ENCODE data around the gene DEAF1. TPM values are rescaled to one million over a fixed set of nuclear protein-coding genes. Genes with fewer than 3 reads are reported as not detected.

DEAF1 gene
- total RNA-seq, 1 experiment from 2014 or later = 31.9 TPM

DNA sequence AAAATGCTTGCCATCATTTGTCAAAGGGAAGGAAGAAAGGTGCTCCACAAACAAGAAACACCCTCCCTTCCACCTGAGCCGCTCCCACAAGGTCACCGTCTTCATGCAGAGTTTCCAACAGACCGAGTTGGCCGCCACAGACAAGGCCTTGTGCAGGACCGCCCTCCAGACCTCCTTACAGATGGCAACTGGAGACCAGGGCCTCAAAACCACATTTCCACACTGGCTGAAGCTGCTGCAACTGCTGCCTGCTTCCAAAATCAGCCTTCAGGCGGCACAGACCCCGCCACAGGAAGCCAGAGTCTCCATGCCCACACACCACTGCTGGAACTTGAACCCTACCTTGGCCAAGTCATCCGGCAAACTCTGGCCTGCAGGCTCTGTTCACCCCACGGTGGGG is 6.3 kb downstream of the DEAF1 start:
- Histone ChIP-seq H3F3A (ENCODE audit: low read length, unreplicated experiment) (no peaks in the 10 kb centered on the region), H3K4me1 (ENCODE audit: insufficient read depth, low read length) (peaks cover 10% of the 10 kb centered on the region), H3K27ac (ENCODE audit: low read length) (no peak overlapping the region), H2AFZ (ENCODE audit: low read length) (no peak overlapping the region), H4K20me1 (ENCODE audit: low read length) (no peaks in the 10 kb centered on the region), H3K4me3 (ENCODE audit: low read length) (no peak overlapping the region), H3K36me3 (ENCODE audit: low read depth, low read length) (peaks cover 30% of the 10 kb centered on the region; the same call in 1 of the 2 replicates), H3K79me2 (ENCODE audit: low read length) (peaks cover 38% of the 10 kb centered on the region), H3K9me2 (replicated peaks; ENCODE audit: low read length) (no peaks in the 10 kb centered on the region), H3K9ac (ENCODE audit: low read length) (no peak overlapping the region), H3K9me3 (ENCODE audit: low read length) (no peaks in the 10 kb centered on the region), H3K27me3 (ENCODE audit: low read length) (no peaks in the 10 kb centered on the region), H3K4me2 (ENCODE audit: low read length) (no peak overlapping the region)
- DNase-seq = no peak
- POLR2A ChIA-PET (ENCODE audit: unreplicated experiment) = no interaction called here
- ATAC-seq = no peak
- BruUV-seq (replicated peaks) = no TSS peak
- CTCF ChIA-PET = no interaction called here
- intact Hi-C loops (cut with micrococcal nuclease) = no loop called here
- no peak for TF ChIP-seq EZH2 (IDR thresholded peaks at IDR 0.05; ENCODE audit: low read length, unreplicated experiment)
- no peak for TF ChIP-seq EZH2phosphoT487 (IDR thresholded peaks at IDR 0.05; ENCODE audit: borderline replicate concordance, low read length)
- no peak for TF ChIP-seq CTCF (conservative IDR thresholded peaks at IDR 0.05; ENCODE audit: low read depth, low read length)

DNA sequence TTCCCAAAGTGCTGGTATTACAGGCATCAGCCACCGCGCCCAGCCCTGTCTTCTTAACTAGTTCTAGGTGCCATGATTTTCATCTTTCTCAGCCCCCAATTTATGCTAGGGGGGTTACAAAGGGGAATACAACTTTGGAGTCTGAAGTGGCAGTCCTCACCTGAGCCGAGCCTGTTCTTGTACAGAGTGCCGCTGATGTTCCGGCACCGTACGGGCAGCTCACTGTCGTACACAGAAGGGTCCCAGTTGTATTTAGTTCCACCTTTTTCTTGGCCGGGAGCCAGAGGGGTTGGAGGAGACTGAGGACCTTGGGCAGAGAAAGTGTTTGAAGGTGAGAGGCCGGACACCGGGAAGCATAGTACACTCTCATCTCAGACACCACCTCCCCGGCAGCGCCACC is 7.3 kb downstream of the DEAF1 start:
- no TSS peak for BruUV-seq (replicated peaks)

More for the DNA sequence above, 7.3 kb downstream of the DEAF1 start:
- Histone ChIP-seq H3K36me3 (ENCODE audit: low read depth, low read length) (peaks cover 34% of the 10 kb centered on the region; the same call in 1 of the 2 replicates), H3K4me3 (ENCODE audit: low read length) (no peak overlapping the region), H3K9ac (ENCODE audit: low read length) (no peak overlapping the region), H4K20me1 (ENCODE audit: low read length) (no peaks in the 10 kb centered on the region), H3K27ac (ENCODE audit: low read length) (no peak overlapping the region), H3K79me2 (ENCODE audit: low read length) (peaks cover 28% of the 10 kb centered on the region), H3F3A (ENCODE audit: low read length, unreplicated experiment) (no peaks in the 10 kb centered on the region), H2AFZ (ENCODE audit: low read length) (no peak overlapping the region), H3K9me3 (ENCODE audit: low read length) (no peaks in the 10 kb centered on the region), H3K4me1 (ENCODE audit: insufficient read depth, low read length) (0 out of 2 replicates have a peak, but pooled peaks cover under 1% of the 10 kb centered on the region), H3K27me3 (ENCODE audit: low read length) (no peaks in the 10 kb centered on the region), H3K4me2 (ENCODE audit: low read length) (no peak overlapping the region), H3K9me2 (replicated peaks; ENCODE audit: low read length) (no peaks in the 10 kb centered on the region)
- DNase-seq (no peak), ATAC-seq (no peak)
- ChIA-PET CTCF (no interaction called here), POLR2A (ENCODE audit: unreplicated experiment) (no interaction called here)
- intact Hi-C loops (cut with micrococcal nuclease) = no loop called here
- TF ChIP-seq EZH2phosphoT487 (IDR thresholded peaks at IDR 0.05; ENCODE audit: borderline replicate concordance, low read length) = no peak
- TF ChIP-seq EZH2 (IDR thresholded peaks at IDR 0.05; ENCODE audit: low read length, unreplicated experiment) = no peak
- TF ChIP-seq CTCF (conservative IDR thresholded peaks at IDR 0.05; ENCODE audit: low read depth, low read length) = no peak

Data from PC-3 (cell line).